Measurements from ENCODE around the gene MRPL46.

DNA sequence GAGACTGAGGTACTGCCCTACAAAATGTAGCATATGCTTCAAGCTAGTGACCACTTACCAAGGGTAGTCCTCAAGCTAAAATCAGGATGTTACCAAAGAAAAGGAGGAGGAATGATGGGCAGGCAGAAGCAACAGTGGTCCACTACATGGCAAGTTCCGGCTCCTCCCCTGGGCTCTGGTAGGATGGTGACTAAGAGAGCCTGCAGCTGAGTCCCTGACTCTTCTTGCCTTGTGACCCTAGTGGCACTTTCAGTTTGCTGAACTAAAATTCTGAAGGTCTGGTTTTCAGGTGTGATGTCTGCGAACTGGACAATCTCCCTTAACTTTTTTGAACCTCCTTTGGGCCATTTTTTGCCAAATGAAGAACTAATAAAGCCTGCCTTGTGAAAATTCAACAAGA lies 40.9 kb downstream of the MRPL46 start:
- no peak for TF ChIP-seq EZH2 (IDR thresholded peaks at IDR 0.05; ENCODE audit: borderline replicate concordance, low read depth, low read length, poor library complexity, severe bottlenecking)
- no peak for TF ChIP-seq CTCF (conservative IDR thresholded peaks at IDR 0.05; ENCODE audit: low read depth, low read length)
